Psoas muscle (tissue), 8 donors: ENCODE data around the gene MED31. TPM values are rescaled to one million over a fixed set of nuclear protein-coding genes. Genes with fewer than 3 reads are reported as not detected.
"Not testable (repeated sequence)": the region's sequence is repeated elsewhere in the genome, so short reads cannot be mapped to it uniquely, and the experiment has no call there.

Source experiments
- ATAC-seq, 4 donors: fragments of 200-7000 bp; cut with Tn5 transposase; one replicate each; pipeline ENCODE4 v1.9.1; 2020; ENCODE audit warnings: moderate library complexity in 3 of 4, mild to moderate bottlenecking in 2 of 4
- DNase-seq, 2 donors: peaks; one replicate each; pipeline ENCODE4 v3.0.0-alpha.2; 2020
- H3K27ac ChIP-seq: fragments of 200-600 bp; one replicate; pipeline ENCODE4 v1.8.0; 2022
- H3K27me3 ChIP-seq, 3 donors: fragments of 200-600 bp in 1 of 3; one replicate each; pipeline versions ENCODE4 v1.6.1 to v1.8.0; 2013 to 2022; ENCODE audit warnings: low read length in 2 of 3, mild to moderate bottlenecking in 2 of 3, moderate library complexity in 1 of 3; ENCODE audit not compliant: insufficient read depth in 3 of 3
- H3K36me3 ChIP-seq, 2 donors: fragments of 200-600 bp in 1 of 2; one replicate each; pipeline versions ENCODE4 v1.6.1 to v1.8.0; 2013 to 2022; ENCODE audit warnings: low read depth in 1 of 2, mild to moderate bottlenecking in 1 of 2, moderate library complexity in 1 of 2; ENCODE audit not compliant: insufficient read depth in 1 of 2
- H3K4me1 ChIP-seq: fragments of 200-600 bp; one replicate; pipeline ENCODE4 v1.8.0; 2022
- H3K4me3 ChIP-seq: fragments of 200-600 bp; one replicate; pipeline ENCODE4 v1.8.0; 2022; ENCODE audit warnings: mild to moderate bottlenecking
- H3K9me3 ChIP-seq: fragments of 200-600 bp; one replicate; pipeline ENCODE4 v1.8.0; 2022
- CTCF ChIP-seq: fragments of 200-600 bp; IDR thresholded peaks from one replicate; pipeline ENCODE4 v1.8.0; 2022; ENCODE audit warnings: antibody characterized with exemption
- WGBS, 3 donors: extraction: QIAGEN DNeasy Blood & Tissue Kit; methylation state at CpG; one replicate each; pipeline versions ENCODE4 v1.1.6 to v1.1.7; 2013; 5-methylcytosine and 5-hydroxymethylcytosine counted together
- intact Hi-C, 2 donors: fragments of 100-400 bp; cut with DNase I; formaldehyde crosslinking; loops; one replicate each; pipeline versions ENCODE4 v1.11.0 to v1.14.2; 2022
- polyA plus RNA-seq, 3 donors: library from polyadenylated mRNA; stranded (reverse); fragments of 200-250 nt; gene quantifications; one replicate each; pipeline ENCODE4 v1.2.3, GENCODE V29; 2013
- total RNA-seq, 4 donors: library from RNA; stranded (reverse); fragmentation: NEBNext Ultra II Directional in 2 of 4; extraction: Animal tissue kit (Norgen Biotek cat#: 25700) in 2 of 4; gene quantifications; one replicate each; pipeline versions ENCODE4 v1.2.1 to v1.2.4, GENCODE V29; 2021 to 2023
- donor health status: healthy with polysubstance abuse.
- donor health status: DM: no; HTN: no; CAD: no; lungs with moderate emphysema.
- donor health status: Bipolar disorder and iron deficiency.
- donor health status: healthy.
- donor health status: DM: yes; HTN: yes; CAD: no.
- donor health status: DM: no; HTN: no; CAD: no.
- donor health status: DM: no; HTN: no; CAD: no.
- donor health status: DM: yes; HTN: yes; CAD: no.

MED31 gene
- total and polyA plus RNA-seq, 7 donors: 12.2 to 55.2 (median 12.7) TPM

DNA sequence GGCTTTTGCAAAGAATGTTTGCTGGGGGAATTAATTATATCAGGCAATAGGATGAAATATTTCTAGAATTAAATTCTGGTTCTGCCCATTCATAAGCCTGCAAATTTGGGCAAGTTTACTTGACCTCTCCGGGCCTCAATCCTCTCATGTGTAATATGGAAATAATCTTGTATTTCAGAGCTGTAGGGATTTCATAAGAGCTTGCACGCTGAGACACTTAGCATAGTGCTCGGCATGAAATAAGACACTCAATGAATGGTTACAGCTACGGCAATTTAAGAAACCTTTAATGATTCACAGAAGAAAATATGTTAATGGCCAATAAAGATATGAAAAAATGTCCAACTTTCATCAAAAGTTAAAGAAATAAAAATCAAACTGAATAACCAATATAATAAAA, 54.5 kb downstream of the MED31 start:
- intact Hi-C loops: no loop called here
- DNase-seq (no peak), ATAC-seq (no peak)
- 57 to 74% (median 63%) methylated on average over 4 of the region's 4 CpGs for WGBS, 3 donors
- peaks cover 7% of the 10 kb centered on the region for H3K4me1 ChIP-seq
- H3K27ac ChIP-seq: no peak overlapping the region
- H3K9me3 ChIP-seq: no peaks in the 10 kb centered on the region
- H3K27me3 ChIP-seq: peaks cover 0 to 2% (median 0%) of the 10 kb centered on the region in 3 donors
- peaks cover 3 to 49% of the 10 kb centered on the region in 2 donors for H3K36me3 ChIP-seq
- TF ChIP-seq CTCF: no peak
- no peak overlapping the region for H3K4me3 ChIP-seq

DNA sequence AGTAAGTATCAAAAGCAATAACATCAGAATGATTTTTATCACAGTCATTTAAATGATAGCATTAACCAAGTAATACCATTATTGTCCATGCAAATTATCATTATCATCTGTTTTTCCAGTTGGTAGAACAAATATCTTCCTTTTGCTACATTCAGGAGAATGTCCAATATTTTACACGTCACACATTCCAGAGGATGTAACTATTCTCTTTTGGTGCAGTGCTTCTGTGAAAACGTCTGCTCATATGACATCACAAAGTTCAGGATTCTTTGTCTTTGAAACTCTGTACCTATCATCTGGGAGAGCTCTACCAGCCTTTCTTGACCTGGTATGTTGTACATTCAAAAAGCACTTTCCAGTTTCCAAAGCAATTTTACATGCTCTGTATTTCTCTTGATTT, 54.9 kb downstream of the MED31 start:
- 54 to 85% (median 62%) methylated on average over 2 of the region's 2 CpGs for WGBS, 3 donors
- Histone ChIP-seq H3K4me1 (peaks cover 7% of the 10 kb centered on the region), H3K36me3 (peaks cover 3 to 49% of the 10 kb centered on the region in 2 donors), H3K27me3 (peaks cover 0 to 2% (median 0%) of the 10 kb centered on the region in 3 donors), H3K4me3 (no peak overlapping the region), H3K9me3 (no peaks in the 10 kb centered on the region), H3K27ac (no peak overlapping the region)
- TF ChIP-seq CTCF: no peak
- intact Hi-C loops: no loop called here
- DNase-seq (no peak), ATAC-seq (no peak)

- Histone ChIP-seq H3K9me3 (no peaks in the 10 kb centered on the region), H3K4me1 (peaks cover 7% of the 10 kb centered on the region), H3K27me3 (peaks cover 0 to 2% (median 0%) of the 10 kb centered on the region in 3 donors), H3K27ac (no peak overlapping the region), H3K4me3 (no peak overlapping the region), H3K36me3 (peaks cover 3 to 48% of the 10 kb centered on the region in 2 donors)
- no peak for DNase-seq
- intact Hi-C loops: no loop called here
- WGBS, 3 donors: 60 to 72% (median 65%) methylated on average over 7 of the region's 7 CpGs
- peak; percentile 17 to 49 (median 33) for ATAC-seq
- TF ChIP-seq CTCF: no peak
Observed at GRCh38 chr17:6596081-6596480, 55.3 kb downstream of the MED31 start.

GRCh38 chr17:6593371-6593770, 58.0 kb downstream of the MED31 start:
- H3K27me3 ChIP-seq, intact Hi-C loops, H3K4me1 ChIP-seq, DNase-seq, H3K9me3 ChIP-seq, H3K27ac ChIP-seq, ATAC-seq, H3K4me3 ChIP-seq: not testable (repeated sequence)
- WGBS, 3 donors: 98 to 99% (median 98%) methylated on average over 14 of the region's 14 CpGs
- peaks cover 2 to 66% of the 10 kb centered on the region in 2 donors for H3K36me3 ChIP-seq

Other genes with a start within 250 kb of the MED31 start
- gene AIPL1, start 216.5 kb downstream of the MED31 start, total RNA-seq: not detected
- gene AIPL1, start 216.5 kb downstream of the MED31 start, polyA plus RNA-seq: not detected
- gene PIMREG, start 207.2 kb downstream of the MED31 start, total RNA-seq: under 1 TPM in 1 of 4 donors, not detected in 3; 0.38 TPM
- gene PIMREG, start 207.2 kb downstream of the MED31 start, polyA plus RNA-seq: under 1 TPM in 2 of 3 donors, not detected in 1; 0.18 to 0.21 TPM
- under 1 TPM; 0.32 to 0.65 (median 0.53) TPM for gene PITPNM3, start 95.0 kb downstream of the MED31 start, total RNA-seq
- gene PITPNM3, start 95.0 kb downstream of the MED31 start, polyA plus RNA-seq: under 1 TPM; 0.08 to 0.31 (median 0.27) TPM
- gene KIAA0753, start 10.9 kb downstream of the MED31 start, total RNA-seq: 1 to 10 TPM; 2.7 to 4.3 (median 3.0) TPM
- 1 to 10 TPM; 2.4 to 4.7 (median 3.5) TPM for gene KIAA0753, start 10.9 kb downstream of the MED31 start, polyA plus RNA-seq
- 10 to 100 TPM; 27.5 to 41.1 (median 30.9) TPM for gene TXNDC17, start 10.5 kb downstream of the MED31 start, total RNA-seq
- 100 to 1,000 TPM in 2 of 3 donors, 10 to 100 TPM in 1; 81.1 to 159 (median 100) TPM for gene TXNDC17, start 10.5 kb downstream of the MED31 start, polyA plus RNA-seq
- gene C17orf100, start 157 bp upstream of the MED31 start, total RNA-seq: under 1 TPM; 0.34 to 0.77 (median 0.65) TPM
- gene C17orf100, start 157 bp upstream of the MED31 start, polyA plus RNA-seq: 1 to 10 TPM in 2 of 3 donors, under 1 TPM in 1; 0.61 to 1.4 (median 1.3) TPM
- gene SLC13A5, start 61.8 kb upstream of the MED31 start, total RNA-seq: under 1 TPM in 1 of 4 donors, not detected in 3; 0.17 TPM
- gene SLC13A5, start 61.8 kb upstream of the MED31 start, polyA plus RNA-seq: under 1 TPM in 2 of 3 donors, not detected in 1; 0.01 to 0.03 TPM
- 10 to 100 TPM in 2 of 4 donors, 1 to 10 TPM in 2; 6.9 to 14.0 (median 9.8) TPM for gene XAF1, start 104.4 kb upstream of the MED31 start, total RNA-seq
- gene XAF1, start 104.4 kb upstream of the MED31 start, polyA plus RNA-seq: 1 to 10 TPM; 3.7 to 7.4 (median 7.4) TPM
- under 1 TPM in 2 of 4 donors, not detected in 2; 0.30 to 0.34 TPM for gene FBXO39, start 124.6 kb upstream of the MED31 start, total RNA-seq
- under 1 TPM in 2 of 3 donors, not detected in 1; 0.01 to 0.18 TPM for gene FBXO39, start 124.6 kb upstream of the MED31 start, polyA plus RNA-seq
- gene TEKT1, start 180.1 kb upstream of the MED31 start, total RNA-seq: not detected
- gene TEKT1, start 180.1 kb upstream of the MED31 start, polyA plus RNA-seq: not detected